GM12878 (cell line): ENCODE measurements around the gene MARCHF4. TPM values are rescaled to one million over a fixed set of nuclear protein-coding genes. Genes with fewer than 3 reads are reported as not detected.

Experiments
- ATAC-seq: fragments of 200-7000 bp; cut with Tn5 transposase; 3 replicates; pipeline ENCODE4 v1.9.1; 2020; ENCODE audit warnings: mild to moderate bottlenecking, moderate library complexity
- BruUV-seq: library from RNA; stranded (reverse); fragments of 400-500 nt; replicated peaks from 2 replicates; lab custom pipeline; 2021; lab: Mats Ljungman, UMichigan
- CTCF ChIA-PET: fragments of 300-600 bp; sonication (Branson Sonifier 250); formaldehyde crosslinking; extraction: SDS; loops from one replicate; lab custom pipeline; 2021; ENCODE audit warnings: inconsistent platforms; lab: Yijun Ruan, JAX
- POLR2A ChIA-PET: fragments of 350-600 bp; formaldehyde crosslinking; extraction: SDS; loops from one replicate; lab custom pipeline; 2021; ENCODE audit warnings: inconsistent platforms; lab: Charles Lee
- RAD21 ChIA-PET: fragments of 300-600 bp; sonication (Branson Sonifier 250); formaldehyde crosslinking; loops from one replicate; lab custom pipeline; 2023; ENCODE audit warnings: antibody characterized with exemption; ENCODE audit not compliant: unreplicated experiment; lab: Charles Lee
- SMC1A ChIA-PET: fragments of 300-600 bp; sonication (Branson Sonifier 250); formaldehyde crosslinking; loops from one replicate; lab custom pipeline; 2023; ENCODE audit not compliant: unreplicated experiment, uncharacterized antibody; lab: Charles Lee
- DNase-seq: peaks from one replicate; pipeline ENCODE4 v3.0.0-alpha.2; 2011; ENCODE audit warnings: low read depth, low spot score
- FAIRE-seq: peaks from 3 replicates; lab custom pipeline; 2011; peaks lifted over from hg19 to GRCh38; lab: Jason Lieb, UNC
- H2AFZ ChIP-seq: 2 replicates; pipeline ENCODE4 v1.6.0; 2011; ENCODE audit warnings: low read depth, low read length, control low read depth; ENCODE audit not compliant: control insufficient read depth
- H3K27ac ChIP-seq: 2 replicates; pipeline ENCODE4 v1.5.1; 2011; ENCODE audit warnings: control low read depth; ENCODE audit not compliant: control insufficient read depth, insufficient read depth
- H3K27me3 ChIP-seq, 2 experiments: replicated peaks in 1 of 2; 2 replicates each; pipeline versions ENCODE4 v1.6.0 to v1.6.1; 2011; ENCODE audit warnings: low read length in 1 of 2; ENCODE audit not compliant: control insufficient read depth in 2 of 2, insufficient read depth in 2 of 2
- H3K36me3 ChIP-seq, 2 experiments: 2 replicates each; pipeline ENCODE4 v1.5.1; 2011; ENCODE audit warnings: low read length in 1 of 2; ENCODE audit not compliant: control insufficient read depth in 2 of 2, insufficient read depth in 2 of 2
- H3K4me1 ChIP-seq: 2 replicates; pipeline ENCODE4 v1.6.1; 2011; ENCODE audit warnings: mild to moderate bottlenecking, low read length, moderate library complexity, mixed read lengths; ENCODE audit not compliant: control insufficient read depth, insufficient read depth
- H3K4me2 ChIP-seq: 2 replicates; pipeline ENCODE4 v1.6.0; 2011; ENCODE audit warnings: control low read depth; ENCODE audit not compliant: control insufficient read depth, insufficient read depth
- H3K4me3 ChIP-seq: fragments of 200-600 bp; sonication (generic); 2 replicates; pipeline ENCODE4 v1.5.1; 2016
- H3K79me2 ChIP-seq: 2 replicates; pipeline ENCODE4 v1.6.0; 2011; ENCODE audit warnings: low read length; ENCODE audit not compliant: control insufficient read depth, insufficient read depth
- H3K9ac ChIP-seq: 2 replicates; pipeline ENCODE4 v1.8.0; 2011; ENCODE audit warnings: low read length, control low read depth, mixed read lengths; ENCODE audit not compliant: control insufficient read depth, insufficient read depth
- H3K9me3 ChIP-seq: replicated peaks from 3 replicates; pipeline ENCODE4 v1.5.1; 2011; ENCODE audit warnings: mild to moderate bottlenecking, low read length; ENCODE audit not compliant: control insufficient read depth, insufficient read depth
- H4K20me1 ChIP-seq: 2 replicates; pipeline ENCODE4 v1.6.0; 2011; ENCODE audit not compliant: control insufficient read depth, insufficient read depth
- MTA3 ChIP-seq: IDR thresholded peaks from 2 replicates; pipeline ENCODE4 v1.6.1; 2012; ENCODE audit warnings: low read length, inconsistent platforms, borderline replicate concordance
- POLR2AphosphoS2 ChIP-seq: IDR thresholded peaks from 2 replicates; pipeline ENCODE4 v1.6.1; 2011; ENCODE audit warnings: low read depth, mild to moderate bottlenecking, low read length, improper control_type of control experiment, moderate library complexity
- WGBS: methylation state at CpG from one replicate; pipeline ENCODE4 v1.1.6; 2016; ENCODE audit warnings: low lambda C conversion rate; ENCODE audit not compliant: insufficient replicate concordance, insufficient coverage; ENCODE audit errors: missing lambda C conversion rate; 5-methylcytosine and 5-hydroxymethylcytosine counted together
- in situ Hi-C: fragments of 300-500 bp; cut with MboI; formaldehyde crosslinking; loops from 9 replicates; pipeline ENCODE4 v1.14.3; 2018; ENCODE audit warnings: mixed read lengths
- intact Hi-C: fragments of 100-400 bp; cut with micrococcal nuclease; formaldehyde crosslinking; loops from one replicate; pipeline ENCODE4 v1.14.2; 2022; ENCODE audit not compliant: unreplicated experiment
- polyA plus RNA-seq, 11 experiments: library from polyadenylated mRNA; depleted of rRNA in 4 of 11; unstranded in 6 of 11; stranded (reverse) in 5 of 11; fragments of >200 nt; fragmentation: Nextera tagmentation in 4 of 11; fragmentation: Illumina TruSeq in 1 of 11; extraction: Ambion mirVana in 4 of 11; extraction: Trizol in 1 of 11; gene quantifications; 1 replicate in 1 of 11; 2 replicates in 10 of 11; pipeline versions ENCODE4 v1.2.1 to v1.2.3, GENCODE V29; 2011 to 2016; ENCODE audit warnings: inconsistent platforms in 2 of 11, missing spikeins in 2 of 11, low read depth in 1 of 11
- total RNA-seq, 4 experiments: library from RNA; depleted of rRNA in 3 of 4; stranded (reverse); fragments of >200 nt in 3 of 4; fragmentation: Illumina TruSeq in 1 of 4; extraction: Trizol in 1 of 4; gene quantifications; 2 replicates each; pipeline versions ENCODE4 v1.2.1 to v1.2.3, GENCODE V29; 2013 to 2021
- TF ChIP-seq, protein P1 (sequence below): IDR thresholded peaks from 2 replicates; pipeline ENCODE4 v1.6.1; 2011; ENCODE audit warnings: mild to moderate bottlenecking, low read depth, low read length, moderate library complexity; ENCODE audit not compliant: insufficient replicate concordance
- TF ChIP-seq, protein P2 (sequence below): IDR thresholded peaks from 2 replicates; pipeline ENCODE4 v1.6.1; 2011; ENCODE audit warnings: low read depth, low read length, improper control_type of control experiment, borderline replicate concordance
- TF ChIP-seq, protein P3 (sequence below): fragments of 150-350 bp; IDR thresholded peaks from 2 replicates; pipeline ENCODE4 v1.6.1; 2016; ENCODE audit warnings: low read depth, low read length

MARCHF4 gene
- total and polyA plus RNA-seq, 10 of the 15 experiments (the other 5 are each of a cell fraction or from before 2014, with no cell fraction given) = not detected

GRCh38 chr2:216418981-216419380 lies 46.7 kb upstream of the MARCHF4 start:
- Histone ChIP-seq H3K9ac (no peak overlapping the region), H3K36me3 (peaks cover 4 to 23% of the 10 kb centered on the region in 2 experiments), H3K79me2 (no peaks in the 10 kb centered on the region), H2AFZ (no peak overlapping the region), H3K4me1 (peaks cover 13% of the 10 kb centered on the region), H3K27me3 (no peaks in the 10 kb centered on the region), H3K9me3 (no peaks in the 10 kb centered on the region), H3K4me3 (no peak overlapping the region), H4K20me1 (no peaks in the 10 kb centered on the region), H3K27ac (no peak overlapping the region), H3K4me2 (no peak overlapping the region)
- in situ Hi-C loops (no loop called here), intact Hi-C loops (loop anchor here (10.0 kb wide), 2 partner anchors 214 to 246 kb away; no protein-coding TSS in a partner anchor)
- TF ChIP-seq, protein P1, sequence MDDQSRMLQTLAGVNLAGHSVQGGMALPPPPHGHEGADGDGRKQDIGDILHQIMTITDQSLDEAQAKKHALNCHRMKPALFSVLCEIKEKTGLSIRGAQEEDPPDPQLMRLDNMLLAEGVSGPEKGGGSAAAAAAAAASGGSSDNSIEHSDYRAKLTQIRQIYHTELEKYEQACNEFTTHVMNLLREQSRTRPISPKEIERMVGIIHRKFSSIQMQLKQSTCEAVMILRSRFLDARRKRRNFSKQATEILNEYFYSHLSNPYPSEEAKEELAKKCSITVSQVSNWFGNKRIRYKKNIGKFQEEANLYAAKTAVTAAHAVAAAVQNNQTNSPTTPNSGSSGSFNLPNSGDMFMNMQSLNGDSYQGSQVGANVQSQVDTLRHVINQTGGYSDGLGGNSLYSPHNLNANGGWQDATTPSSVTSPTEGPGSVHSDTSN = no peak
- TF ChIP-seq MTA3 (no peak), POLR2AphosphoS2 (no peak)
- TF ChIP-seq, protein P2, sequence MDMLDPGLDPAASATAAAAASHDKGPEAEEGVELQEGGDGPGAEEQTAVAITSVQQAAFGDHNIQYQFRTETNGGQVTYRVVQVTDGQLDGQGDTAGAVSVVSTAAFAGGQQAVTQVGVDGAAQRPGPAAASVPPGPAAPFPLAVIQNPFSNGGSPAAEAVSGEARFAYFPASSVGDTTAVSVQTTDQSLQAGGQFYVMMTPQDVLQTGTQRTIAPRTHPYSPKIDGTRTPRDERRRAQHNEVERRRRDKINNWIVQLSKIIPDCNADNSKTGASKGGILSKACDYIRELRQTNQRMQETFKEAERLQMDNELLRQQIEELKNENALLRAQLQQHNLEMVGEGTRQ = no peak
- TF ChIP-seq, protein P3, sequence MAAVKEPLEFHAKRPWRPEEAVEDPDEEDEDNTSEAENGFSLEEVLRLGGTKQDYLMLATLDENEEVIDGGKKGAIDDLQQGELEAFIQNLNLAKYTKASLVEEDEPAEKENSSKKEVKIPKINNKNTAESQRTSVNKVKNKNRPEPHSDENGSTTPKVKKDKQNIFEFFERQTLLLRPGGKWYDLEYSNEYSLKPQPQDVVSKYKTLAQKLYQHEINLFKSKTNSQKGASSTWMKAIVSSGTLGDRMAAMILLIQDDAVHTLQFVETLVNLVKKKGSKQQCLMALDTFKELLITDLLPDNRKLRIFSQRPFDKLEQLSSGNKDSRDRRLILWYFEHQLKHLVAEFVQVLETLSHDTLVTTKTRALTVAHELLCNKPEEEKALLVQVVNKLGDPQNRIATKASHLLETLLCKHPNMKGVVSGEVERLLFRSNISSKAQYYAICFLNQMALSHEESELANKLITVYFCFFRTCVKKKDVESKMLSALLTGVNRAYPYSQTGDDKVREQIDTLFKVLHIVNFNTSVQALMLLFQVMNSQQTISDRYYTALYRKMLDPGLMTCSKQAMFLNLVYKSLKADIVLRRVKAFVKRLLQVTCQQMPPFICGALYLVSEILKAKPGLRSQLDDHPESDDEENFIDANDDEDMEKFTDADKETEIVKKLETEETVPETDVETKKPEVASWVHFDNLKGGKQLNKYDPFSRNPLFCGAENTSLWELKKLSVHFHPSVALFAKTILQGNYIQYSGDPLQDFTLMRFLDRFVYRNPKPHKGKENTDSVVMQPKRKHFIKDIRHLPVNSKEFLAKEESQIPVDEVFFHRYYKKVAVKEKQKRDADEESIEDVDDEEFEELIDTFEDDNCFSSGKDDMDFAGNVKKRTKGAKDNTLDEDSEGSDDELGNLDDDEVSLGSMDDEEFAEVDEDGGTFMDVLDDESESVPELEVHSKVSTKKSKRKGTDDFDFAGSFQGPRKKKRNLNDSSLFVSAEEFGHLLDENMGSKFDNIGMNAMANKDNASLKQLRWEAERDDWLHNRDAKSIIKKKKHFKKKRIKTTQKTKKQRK = no peak
- 100% methylated on average over 1 of the region's 1 CpG for WGBS
- FAIRE-seq (no peak), ATAC-seq (no peak), DNase-seq (no peak)
- RAD21 ChIA-PET = interaction anchor here (1.8 to 4.5 kb wide), 2 partner anchors 14 to 196 kb away, joined by 4 to 20 read pairs; no protein-coding TSS in a partner anchor
- SMC1A ChIA-PET = interaction anchor here (0.9 to 6.9 kb wide), 10 partner anchors 9 to 197 kb away, joined by 3 to 51 read pairs (median 5); no protein-coding TSS in a partner anchor
- CTCF ChIA-PET = interaction anchor here (1.3 to 1.8 kb wide), 3 partner anchors 15 to 246 kb away, joined by 3 to 9 read pairs (median 3); no protein-coding TSS in a partner anchor
- POLR2A ChIA-PET = interaction anchor here (0.6 to 1.6 kb wide), 3 partner anchors 77 to 88 kb away, joined by 3 to 4 read pairs (median 3); no protein-coding TSS in a partner anchor
- no TSS peak for BruUV-seq
